H1 (cell line): Measurements from ENCODE around the gene PSMB1. TPM values are rescaled to one million over a fixed set of nuclear protein-coding genes. Genes with fewer than 3 reads are reported as not detected.

Source experiments
- POLR2A ChIP-seq, 2 experiments: IDR thresholded peaks; 1 replicate in 1 of 2; 2 replicates in 1 of 2; pipeline ENCODE4 v1.6.1; 2011; ENCODE audit warnings: low read depth in 2 of 2, low read length in 2 of 2, mild to moderate bottlenecking in 2 of 2; ENCODE audit errors: control extremely low read depth in 1 of 2
- polyA plus RNA-seq, 7 experiments: library from polyadenylated mRNA; depleted of rRNA in 3 of 7; stranded (reverse) in 5 of 7; unstranded in 2 of 7; fragments of >200 nt in 5 of 7; fragments of 200-250 nt in 2 of 7; gene quantifications; 1 replicate in 5 of 7; 2 replicates in 1 of 7; 4 replicates in 1 of 7; pipeline versions ENCODE4 v1.2.1 to v1.2.3, GENCODE V29; 2011 to 2013; ENCODE audit warnings: missing spikeins in 2 of 7, mixed read lengths in 2 of 7
- total RNA-seq: library from RNA; stranded (reverse); fragmentation: NEBNext Ultra II Directional; extraction: Animal tissue kit (Norgen Biotek cat#: 25700); gene quantifications from 2 replicates; pipeline ENCODE4 v1.2.1, GENCODE V29; 2021

Gene PSMB1
- total and polyA plus RNA-seq, 2 of the 8 experiments (the other 6 are each of a cell fraction or from before 2014, with no cell fraction given) = 237 to 609 TPM

DNA sequence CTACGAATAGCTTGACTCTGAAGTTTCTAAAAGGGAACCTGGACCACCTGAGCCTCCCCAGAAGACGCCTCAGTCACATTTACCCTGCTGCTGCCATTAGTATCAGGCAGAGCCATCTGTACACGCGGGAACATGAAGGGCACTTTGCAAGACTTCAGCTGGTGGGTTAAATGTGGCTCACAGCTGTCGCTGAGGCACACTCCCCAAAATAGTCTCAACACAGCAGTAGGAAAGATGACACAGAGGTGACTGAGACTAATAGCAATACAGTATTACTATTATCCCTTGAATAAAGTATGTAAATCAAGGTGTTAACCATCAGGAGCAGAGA, 29.0 kb downstream of the PSMB1 start (continued):
- TF ChIP-seq POLR2A (IDR thresholded peaks at IDR 0.05; ENCODE audit: control extremely low read depth in 1 of 2, low read depth in 2 of 2, low read length in 2 of 2) = no peak
